ENCODE results near the gene FPR3.

DNA sequence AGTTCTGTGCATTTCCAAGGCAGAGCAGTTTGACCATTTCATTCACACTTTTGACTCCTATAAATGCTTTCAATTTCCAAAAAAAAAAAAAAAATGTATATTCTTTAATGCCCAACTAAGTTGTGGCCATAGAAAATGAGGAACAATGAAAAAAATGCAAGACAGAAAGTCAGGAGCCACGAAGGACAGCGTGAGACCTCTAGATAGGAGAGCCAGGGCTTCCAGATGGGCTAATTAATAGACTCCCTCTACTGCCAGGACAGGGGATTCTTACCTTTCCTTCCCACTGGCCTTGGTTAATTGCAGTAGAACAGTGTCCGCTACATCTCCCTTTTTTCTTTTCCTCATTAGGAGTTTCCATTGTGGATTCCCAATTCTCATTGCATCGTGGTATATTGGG, 8.6 kb downstream of the FPR3 start:
- no peak for TF ChIP-seq CTCF (IDR thresholded peaks at IDR 0.05)
- TF ChIP-seq POLR2AphosphoS5 (IDR thresholded peaks at IDR 0.05) = no peak
- no peak for TF ChIP-seq POLR2A (IDR thresholded peaks at IDR 0.05)
- no peak for TF ChIP-seq EP300 (IDR thresholded peaks at IDR 0.05)
